ENCODE measurements around the gene KLHDC3. TPM values are rescaled to one million over a fixed set of nuclear protein-coding genes. Genes with fewer than 3 reads are reported as not detected.
A peak's percentile ranks its signal among the peaks of the same experiment; 100 is the strongest.

Gene KLHDC3
- total and polyA plus RNA-seq, 9 of the 15 experiments (the other 6 are each of a cell fraction or from before 2014, with no cell fraction given): 4.5 to 171 (median 107) TPM

- peak; percentile 87; the same call in 1 of the 2 replicates for TF ChIP-seq HDAC6 (IDR thresholded peaks at IDR 0.05; ENCODE audit: low read depth, low read length)
- TF ChIP-seq MCM5 (IDR thresholded peaks at IDR 0.05; ENCODE audit: low read depth): no peak
Observed at GRCh38 chr6:43053545-43054205, 39.6 kb downstream of the KLHDC3 start, which contains the start of gene CUL7 (continued).

- H3K4me1 ChIP-seq (replicated peaks in 1 of 2; ENCODE audit: control insufficient read depth in 2 of 2, insufficient read depth in 2 of 2, low read length in 2 of 2): peaks cover 27 to 29% of the 10 kb centered on the region in 2 experiments
- WGBS (ENCODE audit: insufficient coverage, low coverage, missing lambda C conversion rate): 75% methylated on average over 16 of the region's 17 CpGs
- H3K36me3 ChIP-seq (ENCODE audit: control insufficient read depth, insufficient read depth, low read length): peaks cover 72% of the 10 kb centered on the region
- peak overlapping the region; percentile 73 for H3K4me3 ChIP-seq
- FAIRE-seq (no peak), DNase-seq (ENCODE audit: extremely low read depth in 1 of 4, low spot score in 3 of 4) (no peak), ATAC-seq (no peak)
- H2AFZ ChIP-seq (ENCODE audit: low read depth, low read length): peak overlapping the region; percentile 78; the same call in 1 of the 2 replicates
- ChIA-PET POLR2A (interaction anchor here (0.5 to 3.2 kb wide), 30 partner anchors 10 to 1026 kb away, joined by 3 to 22 read pairs (median 4); partner anchors contain the start of genes KLHDC3, MEA1 and RRP36), CTCF (ENCODE audit: low intra/inter-chr PET ratio) (no interaction called here)
- H4K20me1 ChIP-seq (replicated peaks; ENCODE audit: control insufficient read depth, insufficient read depth, low read length): no peaks in the 10 kb centered on the region
- peak overlapping the region; percentile 77 to 97 for H3K9ac ChIP-seq (ENCODE audit: insufficient read depth in 1 of 2, low read depth in 2 of 2, low read length in 2 of 2)
- no peaks in the 10 kb centered on the region for H3K9me3 ChIP-seq (replicated peaks; ENCODE audit: control insufficient read depth, insufficient read depth, low read depth, low read length)
- peak overlapping the region; percentile 95 for H3K27ac ChIP-seq (ENCODE audit: extremely low read depth, low read depth, low read length)
- peaks cover 9% of the 10 kb centered on the region for H3K9me1 ChIP-seq (ENCODE audit: control insufficient read depth, insufficient read depth, low read length)
- BruUV-seq (replicated peaks): TSS peak; percentile 85
- H3K4me2 ChIP-seq (ENCODE audit: insufficient read depth, low read length): peak overlapping the region; percentile 93
- intact Hi-C loops (cut with micrococcal nuclease): no loop called here
- in situ Hi-C loops (cut with MboI): no loop called here
- no peaks in the 10 kb centered on the region for H3K27me3 ChIP-seq (ENCODE audit: control insufficient read depth in 2 of 2, insufficient read depth in 2 of 2, low read length in 2 of 2)
- peaks cover 42% of the 10 kb centered on the region for H3K79me2 ChIP-seq (ENCODE audit: control insufficient read depth, insufficient read depth, low read length)
- no peak for TF ChIP-seq ATF7 (IDR thresholded peaks at IDR 0.05)
- no peak for TF ChIP-seq HMBOX1 (IDR thresholded peaks at IDR 0.05)
- no peak for TF ChIP-seq XRCC3 (IDR thresholded peaks at IDR 0.05)
- TF ChIP-seq ETV5 (CRISPR knock-in tag; IDR thresholded peaks at IDR 0.05; ENCODE audit: low read depth): no peak
- no peak for TF ChIP-seq MTA1 (IDR thresholded peaks at IDR 0.05; ENCODE audit: borderline replicate concordance)
- 0 out of 2 replicates have a peak, but pooled peaks have one; percentile 6 for TF ChIP-seq NFRKB (IDR thresholded peaks at IDR 0.05; ENCODE audit: low read depth)
- no peak for TF ChIP-seq PHF21A (IDR thresholded peaks at IDR 0.05; ENCODE audit: borderline replicate concordance, low read depth)
- no peak for TF ChIP-seq ASH1L (IDR thresholded peaks at IDR 0.05; ENCODE audit: borderline replicate concordance, low read depth, partially characterized antibody)
- TF ChIP-seq PATZ1 (CRISPR knock-in tag; IDR thresholded peaks at IDR 0.05; ENCODE audit: borderline replicate concordance): no peak
- TF ChIP-seq NR4A1 (CRISPR knock-in tag; IDR thresholded peaks at IDR 0.05): no peak
- no peak for TF ChIP-seq NR4A1 (tag; IDR thresholded peaks at IDR 0.05)
- no peak for TF ChIP-seq ELF4 (CRISPR knock-in tag; IDR thresholded peaks at IDR 0.05)
- peak; percentile 0 for TF ChIP-seq HNRNPLL (IDR thresholded peaks at IDR 0.05; ENCODE audit: low read depth, low read length, poor library complexity, severe bottlenecking)
- TF ChIP-seq SMAD4 (CRISPR knock-in tag; conservative IDR thresholded peaks at IDR 0.05): no peak
- no peak for TF ChIP-seq DNMT1 (IDR thresholded peaks at IDR 0.05)
- TF ChIP-seq ZNF165 (CRISPR knock-in tag; IDR thresholded peaks at IDR 0.05; ENCODE audit: borderline replicate concordance): no peak
- TF ChIP-seq ZBTB7A (IDR thresholded peaks at IDR 0.05; ENCODE audit: borderline replicate concordance, control insufficient read depth, low read depth, low read length): no peak
Observed at GRCh38 chr6:43054206-43054943, 40.3 kb downstream of the KLHDC3 start.
